ENCODE results near the gene WFIKKN1. TPM values are rescaled to one million over a fixed set of nuclear protein-coding genes. Genes with fewer than 3 reads are reported as not detected.

Gene WFIKKN1
- total and polyA plus RNA-seq, 2 of the 13 experiments (the other 11 are each of a cell fraction or from before 2014, with no cell fraction given) = 1.7 to 4.9 TPM

- TF ChIP-seq, protein P1, sequence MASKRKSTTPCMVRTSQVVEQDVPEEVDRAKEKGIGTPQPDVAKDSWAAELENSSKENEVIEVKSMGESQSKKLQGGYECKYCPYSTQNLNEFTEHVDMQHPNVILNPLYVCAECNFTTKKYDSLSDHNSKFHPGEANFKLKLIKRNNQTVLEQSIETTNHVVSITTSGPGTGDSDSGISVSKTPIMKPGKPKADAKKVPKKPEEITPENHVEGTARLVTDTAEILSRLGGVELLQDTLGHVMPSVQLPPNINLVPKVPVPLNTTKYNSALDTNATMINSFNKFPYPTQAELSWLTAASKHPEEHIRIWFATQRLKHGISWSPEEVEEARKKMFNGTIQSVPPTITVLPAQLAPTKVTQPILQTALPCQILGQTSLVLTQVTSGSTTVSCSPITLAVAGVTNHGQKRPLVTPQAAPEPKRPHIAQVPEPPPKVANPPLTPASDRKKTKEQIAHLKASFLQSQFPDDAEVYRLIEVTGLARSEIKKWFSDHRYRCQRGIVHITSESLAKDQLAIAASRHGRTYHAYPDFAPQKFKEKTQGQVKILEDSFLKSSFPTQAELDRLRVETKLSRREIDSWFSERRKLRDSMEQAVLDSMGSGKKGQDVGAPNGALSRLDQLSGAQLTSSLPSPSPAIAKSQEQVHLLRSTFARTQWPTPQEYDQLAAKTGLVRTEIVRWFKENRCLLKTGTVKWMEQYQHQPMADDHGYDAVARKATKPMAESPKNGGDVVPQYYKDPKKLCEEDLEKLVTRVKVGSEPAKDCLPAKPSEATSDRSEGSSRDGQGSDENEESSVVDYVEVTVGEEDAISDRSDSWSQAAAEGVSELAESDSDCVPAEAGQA (IDR thresholded peaks at IDR 0.05; ENCODE audit: low read depth) = no peak
- TF ChIP-seq, protein P1 (CRISPR knock-in tag; IDR thresholded peaks at IDR 0.05; ENCODE audit: borderline replicate concordance) = no peak
- TF ChIP-seq, protein P2, sequence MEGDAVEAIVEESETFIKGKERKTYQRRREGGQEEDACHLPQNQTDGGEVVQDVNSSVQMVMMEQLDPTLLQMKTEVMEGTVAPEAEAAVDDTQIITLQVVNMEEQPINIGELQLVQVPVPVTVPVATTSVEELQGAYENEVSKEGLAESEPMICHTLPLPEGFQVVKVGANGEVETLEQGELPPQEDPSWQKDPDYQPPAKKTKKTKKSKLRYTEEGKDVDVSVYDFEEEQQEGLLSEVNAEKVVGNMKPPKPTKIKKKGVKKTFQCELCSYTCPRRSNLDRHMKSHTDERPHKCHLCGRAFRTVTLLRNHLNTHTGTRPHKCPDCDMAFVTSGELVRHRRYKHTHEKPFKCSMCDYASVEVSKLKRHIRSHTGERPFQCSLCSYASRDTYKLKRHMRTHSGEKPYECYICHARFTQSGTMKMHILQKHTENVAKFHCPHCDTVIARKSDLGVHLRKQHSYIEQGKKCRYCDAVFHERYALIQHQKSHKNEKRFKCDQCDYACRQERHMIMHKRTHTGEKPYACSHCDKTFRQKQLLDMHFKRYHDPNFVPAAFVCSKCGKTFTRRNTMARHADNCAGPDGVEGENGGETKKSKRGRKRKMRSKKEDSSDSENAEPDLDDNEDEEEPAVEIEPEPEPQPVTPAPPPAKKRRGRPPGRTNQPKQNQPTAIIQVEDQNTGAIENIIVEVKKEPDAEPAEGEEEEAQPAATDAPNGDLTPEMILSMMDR (CRISPR knock-in tag; IDR thresholded peaks at IDR 0.05) = peak; percentile 45; the same call in 1 of the 2 replicates
- TF ChIP-seq, protein P3, sequence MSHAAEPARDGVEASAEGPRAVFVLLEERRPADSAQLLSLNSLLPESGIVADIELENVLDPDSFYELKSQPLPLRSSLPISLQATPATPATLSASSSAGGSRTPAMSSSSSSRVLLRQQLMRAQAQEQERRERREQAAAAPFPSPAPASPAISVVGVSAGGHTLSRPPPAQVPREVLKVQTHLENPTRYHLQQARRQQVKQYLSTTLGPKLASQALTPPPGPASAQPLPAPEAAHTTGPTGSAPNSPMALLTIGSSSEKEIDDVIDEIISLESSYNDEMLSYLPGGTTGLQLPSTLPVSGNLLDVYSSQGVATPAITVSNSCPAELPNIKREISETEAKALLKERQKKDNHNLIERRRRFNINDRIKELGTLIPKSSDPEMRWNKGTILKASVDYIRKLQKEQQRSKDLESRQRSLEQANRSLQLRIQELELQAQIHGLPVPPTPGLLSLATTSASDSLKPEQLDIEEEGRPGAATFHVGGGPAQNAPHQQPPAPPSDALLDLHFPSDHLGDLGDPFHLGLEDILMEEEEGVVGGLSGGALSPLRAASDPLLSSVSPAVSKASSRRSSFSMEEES (CRISPR knock-in tag; IDR thresholded peaks at IDR 0.05) = peak; percentile 81
- no peak for TF ChIP-seq PHB2 (IDR thresholded peaks at IDR 0.05; ENCODE audit: partially characterized antibody)
- TF ChIP-seq AGO1 (IDR thresholded peaks at IDR 0.05; ENCODE audit: low read depth, low read length, poor library complexity, severe bottlenecking) = peak; percentile 29
- peak; percentile 64; the same call in 1 of the 2 replicates for TF ChIP-seq ZNF784 (CRISPR knock-in tag; IDR thresholded peaks at IDR 0.05; ENCODE audit: borderline replicate concordance)
- no peak for TF ChIP-seq PRMT3 (CRISPR knock-in tag; IDR thresholded peaks at IDR 0.05; ENCODE audit: borderline replicate concordance, low read depth)
- TF ChIP-seq ZNF546 (CRISPR knock-in tag; conservative IDR thresholded peaks at IDR 0.05) = peak; percentile 31; the same call in 1 of the 2 replicates
- TF ChIP-seq, protein P4, sequence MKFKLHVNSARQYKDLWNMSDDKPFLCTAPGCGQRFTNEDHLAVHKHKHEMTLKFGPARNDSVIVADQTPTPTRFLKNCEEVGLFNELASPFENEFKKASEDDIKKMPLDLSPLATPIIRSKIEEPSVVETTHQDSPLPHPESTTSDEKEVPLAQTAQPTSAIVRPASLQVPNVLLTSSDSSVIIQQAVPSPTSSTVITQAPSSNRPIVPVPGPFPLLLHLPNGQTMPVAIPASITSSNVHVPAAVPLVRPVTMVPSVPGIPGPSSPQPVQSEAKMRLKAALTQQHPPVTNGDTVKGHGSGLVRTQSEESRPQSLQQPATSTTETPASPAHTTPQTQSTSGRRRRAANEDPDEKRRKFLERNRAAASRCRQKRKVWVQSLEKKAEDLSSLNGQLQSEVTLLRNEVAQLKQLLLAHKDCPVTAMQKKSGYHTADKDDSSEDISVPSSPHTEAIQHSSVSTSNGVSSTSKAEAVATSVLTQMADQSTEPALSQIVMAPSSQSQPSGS (CRISPR knock-in tag; IDR thresholded peaks at IDR 0.05) = peak; percentile 21; the same call in 1 of the 2 replicates
- TF ChIP-seq KDM6A (CRISPR knock-in tag; IDR thresholded peaks at IDR 0.05; ENCODE audit: low read depth) = no peak
- TF ChIP-seq ZNF572 (CRISPR knock-in tag; IDR thresholded peaks at IDR 0.05) = no peak
These were observed 48.4 kb downstream of the WFIKKN1 start (continued) for GRCh38 chr16:678858-679813.
